Loucy (cell line): Measurements from ENCODE around the gene SLC9A9.

Source experiments
- H2AFZ ChIP-seq: fragments of 200-600 bp; sonication (generic); 2 replicates; pipeline ENCODE4 v1.6.0; 2016; ENCODE audit warnings: antibody characterized with exemption, mild to moderate bottlenecking, low read length, moderate library complexity
- H3F3A ChIP-seq: fragments of 200-600 bp; 2 replicates; pipeline ENCODE4 v1.6.0; 2016; ENCODE audit warnings: antibody characterized with exemption, low read depth, mild to moderate bottlenecking
- H3K27me3 ChIP-seq: fragments of 200-600 bp; sonication (generic); 2 replicates; pipeline ENCODE4 v1.6.1; 2014; ENCODE audit warnings: low read length, mild to moderate bottlenecking; ENCODE audit not compliant: insufficient read depth, poor library complexity, severe bottlenecking
- H3K36me3 ChIP-seq: fragments of 200-600 bp; sonication (generic); 2 replicates; pipeline ENCODE4 v1.6.1; 2016; ENCODE audit warnings: low read length; ENCODE audit not compliant: insufficient read depth
- H3K4me1 ChIP-seq: fragments of 200-600 bp; sonication (generic); 2 replicates; pipeline ENCODE4 v1.5.1; 2014; ENCODE audit warnings: low read length, mild to moderate bottlenecking; ENCODE audit not compliant: insufficient read depth, poor library complexity, severe bottlenecking
- H3K4me2 ChIP-seq: fragments of 200-600 bp; sonication (generic); 2 replicates; pipeline ENCODE4 v1.6.0; 2014; ENCODE audit warnings: antibody characterized with exemption, low read length, low read depth, mild to moderate bottlenecking; ENCODE audit not compliant: poor library complexity, severe bottlenecking
- H3K4me3 ChIP-seq: fragments of 200-600 bp; sonication (generic); 2 replicates; pipeline ENCODE4 v1.5.1; 2014; ENCODE audit warnings: low read length, mild to moderate bottlenecking, mixed read lengths; ENCODE audit not compliant: poor library complexity, severe bottlenecking
- H3K79me2 ChIP-seq: fragments of 200-600 bp; sonication (generic); 2 replicates; pipeline ENCODE4 v1.6.1; 2014; ENCODE audit warnings: low read length; ENCODE audit not compliant: insufficient read depth
- H3K9ac ChIP-seq: fragments of 200-600 bp; sonication (generic); 2 replicates; pipeline ENCODE4 v1.6.0; 2014; ENCODE audit warnings: mild to moderate bottlenecking, low read depth, low read length, moderate library complexity; ENCODE audit not compliant: poor library complexity, severe bottlenecking
- H3K9me2 ChIP-seq: fragments of 200-600 bp; sonication (generic); replicated peaks from 2 replicates; pipeline ENCODE4 v1.6.1; 2016; ENCODE audit warnings: low read depth, low read length, mixed read lengths
- H3K9me3 ChIP-seq: fragments of 200-600 bp; sonication (generic); 2 replicates; pipeline ENCODE4 v1.6.1; 2014; ENCODE audit warnings: mild to moderate bottlenecking, antibody characterized with exemption, low read length, low read depth; ENCODE audit not compliant: insufficient read depth
- H4K20me1 ChIP-seq: fragments of 200-600 bp; sonication (generic); 2 replicates; pipeline ENCODE4 v1.6.0; 2014; ENCODE audit warnings: antibody characterized with exemption, low read length, mild to moderate bottlenecking; ENCODE audit not compliant: insufficient read depth, poor library complexity, severe bottlenecking
- CTCF ChIP-seq: fragments of 200-600 bp; sonication (generic); conservative IDR thresholded peaks from 2 replicates; pipeline ENCODE4 v1.5.1; 2014; ENCODE audit warnings: mild to moderate bottlenecking, antibody characterized with exemption, low read length
- EZH2phosphoT487 ChIP-seq: fragments of 200-600 bp; IDR thresholded peaks from 2 replicates; pipeline ENCODE4 v1.6.1; 2018; ENCODE audit warnings: antibody characterized with exemption, mild to moderate bottlenecking, moderate library complexity, borderline replicate concordance

Gene SLC9A9

DNA sequence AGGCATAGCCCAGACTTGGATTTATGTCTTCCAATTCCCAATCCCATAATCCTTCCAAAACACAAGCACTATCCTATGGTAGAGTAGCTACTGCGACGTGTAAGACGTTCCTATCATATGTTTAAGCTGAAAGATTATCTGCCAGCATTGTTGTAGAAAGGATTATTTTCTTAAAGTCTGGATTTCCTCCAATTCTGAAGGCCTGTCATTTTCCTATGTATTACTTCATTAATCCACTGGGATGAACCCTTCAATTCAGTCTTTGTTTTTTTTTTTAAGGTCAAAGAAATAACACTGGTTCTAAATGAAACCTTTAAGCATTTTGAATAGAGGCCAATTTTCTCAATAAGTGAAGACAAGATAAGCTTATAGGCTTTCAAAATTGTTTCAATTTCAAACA lies 289.0 kb downstream of the SLC9A9 start:
- no peaks in the 10 kb centered on the region for H3K27me3 ChIP-seq
- H3K9me3 ChIP-seq, result peaks cover 12% of the 10 kb centered on the region; the same call in 1 of the 2 replicates
- no peak overlapping the region for H3K9ac ChIP-seq
- no peaks in the 10 kb centered on the region for H3K36me3 ChIP-seq
- no peak overlapping the region for H3K4me2 ChIP-seq
- TF ChIP-seq EZH2phosphoT487 (no peak), CTCF (no peak)
- H3K79me2 ChIP-seq, result no peaks in the 10 kb centered on the region
- no peaks in the 10 kb centered on the region for H3F3A ChIP-seq
- H3K9me2 ChIP-seq, result no peaks in the 10 kb centered on the region
- H3K4me1 ChIP-seq, result no peaks in the 10 kb centered on the region
- H3K4me3 ChIP-seq, result no peak overlapping the region
- no peak overlapping the region for H2AFZ ChIP-seq
- no peaks in the 10 kb centered on the region for H4K20me1 ChIP-seq

GRCh38 chr3:143552851-143553250 lies 295.4 kb downstream of the SLC9A9 start:
- Histone ChIP-seq H3K4me3 (no peak overlapping the region), H3K36me3 (no peaks in the 10 kb centered on the region), H3K9me3 (peaks cover 7% of the 10 kb centered on the region; the same call in 1 of the 2 replicates), H3K9ac (no peak overlapping the region), H2AFZ (no peak overlapping the region), H3F3A (no peaks in the 10 kb centered on the region), H3K79me2 (no peaks in the 10 kb centered on the region), H4K20me1 (no peaks in the 10 kb centered on the region), H3K4me2 (no peak overlapping the region), H3K4me1 (peaks cover 9% of the 10 kb centered on the region), H3K27me3 (no peaks in the 10 kb centered on the region), H3K9me2 (no peaks in the 10 kb centered on the region)
- no peak for TF ChIP-seq EZH2phosphoT487
- no peak for TF ChIP-seq CTCF

DNA sequence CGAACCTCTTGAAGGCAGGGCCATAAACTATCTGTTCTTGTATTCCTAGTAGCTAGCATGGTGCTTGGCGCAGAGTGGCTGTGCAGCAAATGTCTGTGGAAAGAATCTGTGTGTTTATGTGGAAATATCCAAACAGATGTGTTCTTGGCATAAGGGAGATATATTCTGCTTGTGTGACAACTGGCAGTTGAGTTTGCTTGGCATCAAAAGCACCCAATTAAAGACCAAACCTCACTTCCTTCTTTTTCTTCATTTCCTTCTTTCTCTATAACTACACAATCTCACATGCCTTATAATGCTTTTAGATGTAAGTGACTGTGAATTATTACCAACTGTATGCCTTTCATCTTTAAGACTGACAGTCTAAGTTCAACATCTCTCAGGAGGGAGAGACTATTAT lies 296.5 kb downstream of the SLC9A9 start:
- Histone ChIP-seq H3K27me3 (no peaks in the 10 kb centered on the region), H3K4me2 (no peak overlapping the region), H3K9me3 (peaks cover 3% of the 10 kb centered on the region; the same call in 1 of the 2 replicates), H2AFZ (peak overlapping the region; percentile 47), H3K4me3 (no peak overlapping the region), H3K4me1 (peaks cover 9% of the 10 kb centered on the region), H3F3A (no peaks in the 10 kb centered on the region), H4K20me1 (no peaks in the 10 kb centered on the region), H3K9ac (no peak overlapping the region), H3K36me3 (no peaks in the 10 kb centered on the region), H3K9me2 (no peaks in the 10 kb centered on the region), H3K79me2 (no peaks in the 10 kb centered on the region)
- TF ChIP-seq EZH2phosphoT487, result no peak
- TF ChIP-seq CTCF, result no peak
